ENCODE measurements around the gene BCAS3.

GRCh38 chr17:60652454-60653247 is 25.0 kb upstream of the BCAS3 start:
- TF ChIP-seq SMC3 (conservative IDR thresholded peaks at IDR 0.05; ENCODE audit: poor library complexity), result no peak
- no peak for TF ChIP-seq CTCF (IDR thresholded peaks at IDR 0.05; ENCODE audit: poor library complexity, severe bottlenecking)
- no peak for TF ChIP-seq EP300 (conservative IDR thresholded peaks at IDR 0.05; ENCODE audit: poor library complexity, severe bottlenecking)
- TF ChIP-seq EZH2 (IDR thresholded peaks at IDR 0.05; ENCODE audit: borderline replicate concordance, insufficient read depth, low read length, poor library complexity, severe bottlenecking), result no peak
- no peak for TF ChIP-seq POLR2AphosphoS5 (IDR thresholded peaks at IDR 0.05)
- no peak for TF ChIP-seq TAF1 (IDR thresholded peaks at IDR 0.05; ENCODE audit: low read depth)
- no peak for TF ChIP-seq REST (IDR thresholded peaks at IDR 0.05; ENCODE audit: borderline replicate concordance)
- no peak for TF ChIP-seq RAD21 (conservative IDR thresholded peaks at IDR 0.05)
